NCI-H526 treated with DMSO at 0.1 percent for 48 hours (cell line): Measurements from ENCODE around the gene FGF2.
"Not testable (repeated sequence)": the region's sequence is repeated elsewhere in the genome, so short reads cannot be mapped to it uniquely, and the experiment has no call there.

Experiments used
- DNase-seq: peaks from one replicate; lab custom pipeline; 2025; lab: John Stamatoyannopoulos, UW

FGF2 gene

DNA sequence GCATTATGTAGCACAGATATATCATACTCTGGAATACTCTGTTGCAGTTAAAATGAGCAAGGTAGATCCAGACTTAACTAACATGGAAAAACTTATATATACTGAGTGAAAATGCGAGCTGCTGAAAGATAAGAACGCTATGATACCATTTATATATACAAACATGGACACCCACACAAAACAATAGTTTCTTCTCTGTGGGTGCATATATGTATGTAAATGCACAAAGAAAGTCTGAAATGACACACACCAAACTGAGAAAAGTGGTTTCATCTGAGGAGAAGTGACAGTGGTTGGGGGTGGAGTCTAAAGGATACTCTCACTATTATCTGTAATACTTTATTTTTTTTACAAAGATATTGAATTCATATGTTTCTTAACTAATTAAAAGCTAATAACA, 12.2 kb upstream of the FGF2 start:
- DNase-seq: no peak

DNA sequence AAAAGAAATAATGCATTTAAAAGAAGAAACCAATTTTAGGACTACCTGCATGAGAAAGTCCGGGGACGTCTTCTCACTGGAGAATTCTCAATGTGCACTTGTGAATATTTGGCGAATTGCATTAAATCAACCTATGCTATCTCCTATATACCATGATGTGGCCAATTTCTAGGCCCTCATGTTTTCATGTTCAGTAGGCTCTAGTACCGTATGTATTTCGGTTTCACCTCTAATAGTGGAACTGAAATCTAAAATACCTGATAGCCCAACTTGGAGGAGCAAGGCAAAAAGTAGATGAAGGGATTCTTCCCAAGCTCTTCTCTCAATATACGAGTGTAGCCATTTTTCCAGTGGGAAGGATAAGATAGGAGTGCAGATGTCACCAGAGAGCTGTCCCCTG, 11.4 kb upstream of the FGF2 start:
- no peak for DNase-seq

DNA sequence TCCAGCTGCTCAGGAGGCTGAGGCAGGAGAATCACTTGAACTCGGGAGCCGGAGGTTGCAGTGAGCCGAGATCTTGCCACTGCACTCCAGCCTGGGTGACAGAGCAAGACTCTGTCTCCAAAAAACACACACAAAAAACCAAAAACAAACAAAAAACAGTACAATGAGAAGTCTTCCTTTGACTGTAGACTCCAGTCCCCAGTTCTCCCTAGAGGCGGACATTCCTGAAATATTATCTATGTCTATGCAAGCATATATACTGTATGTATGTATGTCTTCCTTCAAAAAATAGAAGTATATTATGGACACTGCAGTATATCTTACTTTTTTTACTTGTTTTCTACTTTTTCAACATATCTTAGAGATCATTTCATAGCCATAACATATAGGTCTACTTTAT, 10.2 kb upstream of the FGF2 start:
- no peak for DNase-seq

DNA sequence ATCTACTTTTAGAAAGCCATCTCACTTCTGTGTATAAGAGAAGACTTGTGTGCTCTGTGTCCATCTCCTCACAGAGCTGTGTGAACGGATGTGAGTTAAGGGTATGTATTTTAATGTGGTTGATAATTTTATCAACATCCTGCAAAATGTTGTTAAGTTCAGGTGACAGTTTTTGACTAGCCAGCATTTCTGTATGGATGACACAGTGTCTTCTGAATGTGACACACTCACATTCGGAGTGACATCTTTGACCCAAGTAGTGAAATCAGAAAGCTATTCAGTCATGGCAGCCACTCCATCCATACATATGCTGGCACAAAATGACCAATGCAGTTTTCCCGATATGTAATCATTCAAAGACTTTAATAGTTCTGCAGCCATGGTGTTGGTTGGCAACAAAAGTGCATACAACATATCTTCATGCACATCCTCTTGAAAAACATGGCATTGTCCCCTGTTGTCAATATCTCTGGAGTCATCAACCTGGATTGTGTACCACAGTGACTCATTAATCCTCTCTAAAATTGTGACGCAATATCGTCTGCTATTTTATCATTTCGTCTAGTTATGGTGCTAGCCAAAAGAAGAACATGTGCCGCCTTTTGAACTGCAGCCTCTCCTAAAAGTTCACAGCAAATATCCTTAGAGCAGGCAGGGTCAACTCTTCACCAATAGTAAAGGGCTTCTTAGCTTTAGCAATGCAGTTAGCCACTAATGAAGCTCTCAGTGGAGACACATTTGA, 6.8 kb upstream of the FGF2 start:
- no peak for DNase-seq

DNA sequence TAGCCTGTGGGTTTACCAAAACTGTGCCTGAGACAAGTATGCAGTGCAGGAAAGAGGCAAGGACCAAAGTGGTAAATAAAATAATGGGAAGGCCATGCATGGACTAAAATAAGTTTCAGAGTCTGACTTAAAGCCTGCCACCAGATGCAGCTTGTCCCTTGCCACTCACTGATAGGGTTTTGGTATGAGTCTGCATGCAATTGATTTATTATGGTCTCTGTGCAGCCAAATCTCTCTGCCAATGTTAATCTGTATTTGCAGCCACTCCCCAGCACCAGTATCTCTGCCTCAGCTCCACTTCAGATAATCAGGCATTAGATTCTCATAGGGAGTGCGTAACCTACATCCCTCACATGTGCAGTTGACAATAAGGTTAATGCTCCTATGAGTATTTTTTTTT, 5.5 kb upstream of the FGF2 start:
- DNase-seq: no peak

DNA sequence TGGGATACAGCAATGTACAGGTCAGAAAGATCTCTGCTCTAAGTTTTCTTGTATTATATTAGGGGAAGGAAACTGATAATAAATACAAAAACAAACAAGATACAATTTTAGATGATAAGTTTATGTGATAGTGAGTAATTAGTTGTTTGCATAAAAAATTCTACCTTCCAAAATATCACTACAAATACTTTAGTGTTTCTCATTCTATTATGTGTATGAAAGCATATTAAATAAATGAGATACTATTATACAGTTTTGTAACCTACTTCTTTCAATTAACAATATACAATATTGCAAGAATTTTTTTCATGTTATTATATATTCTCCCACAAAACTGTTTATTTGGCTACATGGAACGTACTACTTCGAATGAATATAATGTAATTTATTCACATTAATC, 4.2 kb upstream of the FGF2 start:
- DNase-seq: no peak

DNA sequence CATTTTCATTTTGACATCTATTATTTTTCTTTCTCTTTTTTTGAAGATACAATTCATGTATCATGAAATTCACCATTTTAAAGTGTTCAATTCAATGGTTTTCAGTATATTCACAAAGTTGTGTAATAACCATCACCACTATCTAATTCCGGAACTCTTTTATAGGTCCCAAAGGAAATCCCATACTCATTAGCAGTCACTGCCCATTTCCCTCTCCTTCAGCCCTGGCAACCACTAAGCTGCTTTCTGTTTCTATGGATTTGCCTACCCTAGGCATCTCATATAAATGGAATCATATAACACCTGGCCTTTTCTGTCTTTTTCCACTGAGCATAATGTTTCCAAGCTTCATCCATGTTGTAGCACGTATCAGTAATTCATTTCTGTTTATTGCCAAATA, 3.2 kb upstream of the FGF2 start:
- no peak for DNase-seq

DNA sequence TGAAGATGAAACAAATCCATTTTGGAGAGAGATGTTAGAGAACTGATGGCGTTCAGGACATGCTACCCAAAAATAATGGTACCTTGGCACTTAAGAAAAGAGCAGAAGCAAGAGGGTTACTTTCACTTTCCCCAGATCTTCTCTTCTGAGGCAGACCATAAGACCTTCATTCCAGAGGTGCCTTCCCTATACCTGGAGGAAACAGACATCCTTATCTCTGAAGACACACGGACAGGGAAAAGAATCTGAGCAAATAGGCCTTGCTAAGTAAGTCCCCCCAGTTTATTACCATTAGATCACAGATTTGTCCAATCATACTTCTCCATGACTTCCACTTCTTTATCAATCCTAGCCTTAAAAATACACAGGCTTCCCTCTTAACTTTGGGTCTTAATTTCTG, 2.0 kb upstream of the FGF2 start:
- no peak for DNase-seq

DNA sequence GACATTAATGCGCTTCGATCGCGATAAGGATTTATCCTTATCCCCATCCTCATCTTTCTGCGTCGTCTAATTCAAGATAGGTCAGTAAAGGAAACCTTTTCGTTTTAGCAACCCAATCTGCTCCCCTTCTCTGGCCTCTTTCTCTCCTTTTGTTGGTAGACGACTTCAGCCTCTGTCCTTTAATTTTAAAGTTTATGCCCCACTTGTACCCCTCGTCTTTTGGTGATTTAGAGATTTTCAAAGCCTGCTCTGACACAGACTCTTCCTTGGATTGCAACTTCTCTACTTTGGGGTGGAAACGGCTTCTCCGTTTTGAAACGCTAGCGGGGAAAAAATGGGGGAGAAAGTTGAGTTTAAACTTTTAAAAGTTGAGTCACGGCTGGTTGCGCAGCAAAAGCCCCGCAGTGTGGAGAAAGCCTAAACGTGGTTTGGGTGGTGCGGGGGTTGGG, 528 bp upstream of the FGF2 start:
- no peak for DNase-seq

DNA sequence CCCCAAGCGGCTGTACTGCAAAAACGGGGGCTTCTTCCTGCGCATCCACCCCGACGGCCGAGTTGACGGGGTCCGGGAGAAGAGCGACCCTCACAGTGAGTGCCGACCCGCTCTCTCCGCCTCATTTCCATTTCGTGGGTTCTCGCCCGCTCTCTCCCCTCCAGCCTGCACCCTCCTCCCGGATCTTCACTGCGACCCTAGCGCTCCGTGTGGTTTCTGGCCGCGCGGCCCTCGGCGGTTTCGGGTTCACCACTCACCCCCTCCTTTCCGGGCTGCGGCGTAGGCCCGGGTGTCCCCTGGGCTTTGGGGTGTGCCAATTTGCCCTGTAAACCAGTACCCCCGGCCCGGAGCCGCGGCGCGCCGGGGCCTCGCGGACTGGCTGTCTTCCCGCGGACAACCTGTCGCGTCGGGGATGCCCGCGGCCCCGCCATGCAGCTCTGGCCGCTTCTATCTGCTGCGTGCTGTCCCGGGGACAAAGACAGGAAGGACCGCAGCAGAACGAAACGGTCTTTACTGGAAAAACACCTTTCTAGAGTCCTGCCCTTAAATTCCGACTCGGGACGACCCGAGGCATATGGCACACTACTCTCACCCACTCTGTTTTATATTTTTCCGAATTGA, 737 bp downstream of the FGF2 start:
- peak; percentile 47 for DNase-seq

DNA sequence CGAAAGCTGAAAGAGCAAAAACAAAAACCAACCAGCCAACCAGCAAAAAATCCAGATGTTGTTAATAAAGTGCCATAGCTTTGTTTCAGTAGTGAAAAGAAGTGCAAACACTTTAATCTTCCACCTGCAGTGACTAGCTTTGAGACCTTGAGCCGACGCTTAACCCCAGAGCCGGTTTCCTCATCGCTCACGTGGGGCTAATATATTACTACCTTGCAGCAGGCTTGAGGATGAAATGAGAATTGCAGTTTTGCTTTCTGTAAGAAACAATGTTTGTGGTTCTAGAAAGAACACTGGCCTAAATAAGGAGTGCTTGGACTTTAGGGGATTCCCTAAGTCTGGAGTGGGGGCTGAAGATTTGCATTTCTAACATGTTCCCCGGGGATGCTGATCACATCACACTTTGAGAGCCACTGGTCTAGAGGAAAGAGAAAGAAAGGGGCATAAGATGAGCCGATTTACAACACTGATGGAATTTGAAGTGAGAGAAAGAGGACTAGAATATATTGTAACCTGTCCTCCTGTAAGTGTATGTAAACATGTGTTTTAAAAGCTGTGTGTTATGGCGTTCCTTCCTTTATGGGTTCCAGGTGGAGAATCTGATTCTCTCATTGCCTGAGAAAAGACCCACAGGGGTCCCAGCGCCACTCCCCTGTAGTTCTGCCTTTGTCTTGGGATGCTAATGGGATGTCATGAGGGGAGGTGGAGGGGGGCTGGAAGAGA, 1.4 kb downstream of the FGF2 start:
- DNase-seq: peak; percentile 65

DNA sequence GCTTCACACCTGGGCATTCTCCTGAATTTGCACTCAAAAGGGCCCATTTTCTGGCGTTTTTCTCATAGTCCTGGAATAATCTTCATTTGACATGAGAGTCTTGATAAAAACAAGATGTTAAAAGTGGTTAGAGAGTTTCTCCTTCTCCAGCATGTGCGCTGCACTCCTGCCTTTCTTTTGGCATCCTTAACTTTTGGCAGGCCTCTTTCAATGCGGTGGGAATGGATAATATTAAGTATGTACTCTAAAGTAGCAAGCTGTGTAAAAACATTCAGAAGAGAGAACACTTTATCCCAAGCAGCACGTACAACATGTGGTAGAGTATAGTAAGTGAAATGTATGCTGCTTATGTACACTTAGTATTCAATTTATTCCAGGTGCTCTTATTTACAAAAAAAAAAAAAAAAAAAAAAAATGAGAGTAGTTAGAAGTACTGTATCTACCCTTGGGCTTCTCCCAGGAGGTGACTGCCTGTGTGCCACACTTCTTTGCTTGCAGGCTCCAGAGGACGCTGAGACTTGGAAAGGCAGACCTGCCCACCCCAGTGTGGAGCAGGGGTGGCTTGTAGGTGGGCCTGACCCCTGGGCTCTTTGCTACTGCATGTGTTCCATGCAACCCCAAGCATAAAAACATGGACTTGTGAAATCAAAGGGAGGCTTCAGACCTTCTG, 3.9 kb downstream of the FGF2 start:
- no peak for DNase-seq

DNA sequence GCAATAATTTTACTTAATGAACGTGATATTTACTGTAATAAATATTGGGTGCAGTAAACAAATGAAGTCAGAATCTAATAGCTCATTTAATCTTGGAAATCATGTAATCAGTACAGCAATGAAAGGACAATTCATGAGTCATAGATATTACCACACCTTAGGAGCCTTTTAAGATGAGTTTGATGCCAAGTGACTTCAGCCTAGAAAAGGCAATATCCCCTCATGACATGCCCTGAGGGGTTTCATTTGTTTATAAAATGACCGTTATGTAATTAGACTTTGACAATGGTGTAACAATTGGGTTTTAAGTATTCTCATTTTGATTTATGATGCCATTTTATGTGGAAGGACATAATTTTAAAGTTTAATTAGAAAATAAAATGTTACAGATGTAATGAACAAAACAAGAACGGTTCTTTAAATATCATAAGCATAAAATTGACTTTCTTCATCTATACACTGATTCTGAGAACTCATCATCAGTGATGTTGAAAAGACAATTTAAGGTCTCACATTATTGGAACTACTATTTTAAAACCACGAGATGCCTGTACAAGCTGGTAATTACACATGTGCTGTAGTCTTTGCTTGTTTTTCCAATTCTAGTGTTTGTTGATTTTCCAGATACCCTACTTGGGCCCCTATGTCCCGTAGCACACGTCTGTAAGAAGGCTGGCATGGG, 5.0 kb downstream of the FGF2 start:
- DNase-seq: no peak

DNA sequence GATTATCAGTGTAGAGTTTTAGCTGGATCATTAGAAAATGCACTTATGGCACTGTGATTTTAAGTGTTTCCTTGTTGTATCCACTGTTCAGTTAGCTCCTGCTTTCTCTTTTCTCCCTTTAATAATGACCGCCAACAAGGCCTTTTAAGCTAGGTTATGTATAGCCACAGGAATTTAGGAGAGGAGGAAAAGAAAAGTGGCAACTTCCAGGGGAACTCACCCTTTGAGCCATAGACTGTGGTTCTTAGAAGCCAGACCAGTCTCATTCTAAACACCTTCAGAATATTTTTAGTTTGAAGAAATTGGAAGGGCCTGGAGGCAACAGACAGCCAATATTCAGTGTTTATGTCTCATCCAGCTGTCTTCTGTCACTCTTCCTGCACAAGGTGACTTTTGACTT, 6.1 kb downstream of the FGF2 start:
- DNase-seq: no peak

DNA sequence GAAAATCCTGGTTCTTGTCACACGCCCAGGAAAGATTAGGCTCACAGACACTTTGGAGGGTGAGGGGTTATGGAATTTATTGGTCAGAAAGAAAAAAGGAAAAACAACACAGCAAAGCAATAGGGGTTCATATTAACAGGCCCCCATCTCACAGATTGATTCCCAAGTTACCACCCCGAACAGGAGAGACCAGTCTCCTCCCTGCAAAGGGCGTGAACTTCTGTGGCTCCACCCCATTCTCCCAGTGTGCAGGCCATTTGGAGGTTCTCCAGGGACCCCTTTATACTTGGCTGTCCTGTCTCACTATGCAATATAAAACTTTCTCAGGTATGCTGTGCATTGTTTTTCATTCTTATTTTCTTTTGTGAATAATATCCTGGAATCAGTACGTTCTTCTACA, 7.4 kb downstream of the FGF2 start:
- DNase-seq: no peak

DNA sequence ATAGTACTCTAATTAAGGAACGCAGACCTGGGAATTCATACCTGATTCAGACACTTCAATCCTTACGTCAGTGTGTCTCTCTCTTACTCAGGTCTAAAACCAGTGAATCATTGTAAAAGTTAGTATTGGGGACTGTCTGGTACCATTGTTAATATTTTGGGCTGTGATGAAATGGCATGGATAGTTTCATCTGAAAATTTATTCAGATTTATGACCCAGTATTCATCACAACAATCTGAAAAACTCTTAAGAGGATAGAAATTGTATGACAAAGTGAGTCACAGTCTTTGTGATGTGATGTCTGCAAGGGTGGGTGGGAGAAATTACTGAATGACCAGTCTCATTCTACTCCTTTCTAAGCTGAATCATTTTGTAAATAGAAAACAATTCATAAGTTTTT, 10.3 kb downstream of the FGF2 start:
- DNase-seq: no peak

DNA sequence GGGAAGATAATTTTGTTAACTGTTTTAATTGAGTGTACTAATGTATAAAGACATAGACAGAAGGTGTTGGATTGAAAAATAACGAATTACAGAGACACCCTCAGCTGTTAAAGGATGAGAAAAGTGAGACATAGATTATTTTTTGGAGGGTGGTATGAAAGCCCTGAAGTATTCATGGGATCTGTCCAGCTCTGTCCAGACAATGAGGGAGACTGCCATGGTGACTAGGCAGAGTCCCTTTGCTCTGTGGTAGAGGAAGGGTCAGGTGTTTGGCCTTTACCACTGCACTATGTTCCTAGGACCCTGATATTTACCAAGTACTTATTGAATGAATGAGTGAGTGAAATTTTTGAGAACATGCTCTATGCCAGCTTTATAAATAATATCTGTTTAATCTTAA, 11.4 kb downstream of the FGF2 start:
- no peak for DNase-seq

DNA sequence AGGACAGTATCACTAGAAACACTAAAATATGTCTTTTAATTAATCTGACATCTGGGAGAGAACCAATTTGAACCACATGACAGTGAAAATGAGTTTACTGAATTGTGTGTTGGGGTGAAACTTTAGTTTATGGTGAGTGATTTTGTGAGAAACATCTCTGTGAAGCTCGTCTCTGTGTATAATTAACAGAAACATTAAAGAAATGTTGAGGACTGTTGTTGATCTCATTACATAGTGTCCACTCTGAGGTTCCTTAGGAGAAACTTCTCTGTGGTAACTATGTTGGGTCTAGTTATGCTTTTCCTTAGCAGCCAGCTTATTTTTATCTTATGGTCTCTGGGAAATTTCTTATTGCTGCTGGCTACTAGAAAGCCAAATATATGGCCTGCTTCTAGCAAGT, 15.8 kb downstream of the FGF2 start:
- DNase-seq: no peak

DNA sequence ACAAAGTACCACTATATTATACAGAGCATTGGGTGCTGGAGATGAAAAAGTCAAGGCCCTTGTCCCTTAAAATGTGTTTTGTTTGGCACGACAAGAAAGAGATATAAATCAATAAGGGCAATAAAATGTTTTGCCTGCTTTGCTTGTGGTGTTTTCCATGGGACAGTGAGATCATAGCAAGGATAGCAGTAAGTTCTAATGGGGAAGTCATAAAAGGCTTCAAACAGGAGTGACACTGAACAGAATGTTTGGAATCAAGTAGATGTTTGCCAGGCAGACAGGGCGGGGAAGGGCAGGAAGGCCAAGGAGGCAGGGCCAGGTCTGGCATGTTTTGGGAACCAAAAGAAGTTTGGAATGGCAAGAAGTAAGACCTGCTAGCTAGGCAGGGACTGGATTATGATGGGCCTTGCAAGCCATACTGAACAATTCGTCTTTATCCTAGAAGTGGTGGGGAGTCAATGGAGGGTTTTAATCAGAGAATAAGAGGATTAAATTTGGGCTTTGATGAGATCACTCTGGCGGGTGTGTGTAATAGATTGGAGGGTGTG, 16.4 kb downstream of the FGF2 start:
- no peak for DNase-seq

DNA sequence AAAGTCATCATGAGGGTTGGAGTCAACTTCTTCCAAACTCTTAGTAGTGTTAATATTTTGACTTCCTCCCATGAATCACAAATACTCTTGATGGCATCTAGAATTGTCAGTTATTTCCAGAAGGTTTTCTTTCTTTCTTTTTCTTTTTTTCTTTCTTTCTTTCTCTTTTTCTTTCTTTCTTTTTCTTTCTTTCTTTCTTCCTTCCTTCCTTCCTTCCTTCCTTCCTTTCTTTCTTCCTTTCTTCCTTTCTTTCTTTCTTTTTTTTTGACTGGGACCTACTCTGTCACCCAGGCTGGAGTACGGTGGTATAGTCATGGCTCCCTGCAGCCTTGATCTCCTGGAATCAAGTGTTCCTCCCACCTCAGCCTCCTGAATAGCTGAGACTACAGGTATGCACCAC, 17.8 kb downstream of the FGF2 start:
- not testable (repeated sequence) for DNase-seq

DNA sequence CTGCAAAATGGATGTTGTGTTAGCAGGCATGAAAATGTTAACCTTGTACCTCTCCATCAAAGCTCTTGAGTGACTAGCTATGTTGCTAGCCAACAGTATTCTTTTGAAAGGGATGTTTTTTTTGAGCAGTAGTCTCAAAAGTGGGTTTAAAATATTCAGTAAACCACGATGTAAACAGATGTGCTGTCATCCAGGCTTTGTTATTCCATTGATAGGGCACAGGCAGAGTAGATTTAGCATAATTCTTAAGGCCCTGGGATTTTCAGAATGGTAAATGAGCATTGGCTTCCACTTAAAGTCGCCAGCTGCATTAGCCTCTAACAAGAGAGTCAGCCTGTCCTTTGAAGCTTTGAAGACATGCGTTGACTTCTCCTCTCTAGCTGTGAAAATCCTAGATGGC, 18.4 kb downstream of the FGF2 start:
- DNase-seq: no peak

DNA sequence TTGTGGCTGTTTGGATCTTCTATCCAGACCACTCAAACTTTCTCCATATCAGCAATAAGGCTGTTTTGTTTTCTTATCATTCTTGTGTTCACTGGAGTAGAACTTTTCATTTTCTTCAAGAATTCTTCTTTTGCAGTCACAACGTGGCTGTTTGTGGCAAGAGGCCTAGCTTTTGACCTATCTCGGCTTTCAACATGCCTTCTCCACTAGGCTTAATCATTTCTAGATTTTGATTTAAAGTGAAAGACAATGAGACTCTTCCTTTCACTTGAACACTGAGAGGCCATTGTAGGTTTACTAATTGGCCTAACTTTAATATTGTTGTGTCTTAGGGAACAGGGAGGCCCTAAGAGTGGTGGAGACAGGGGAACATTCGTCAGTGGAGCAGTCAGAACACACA, 19.1 kb downstream of the FGF2 start:
- no peak for DNase-seq
